Naive thymus-derived CD4-positive, alpha-beta T cell (primary cell): ENCODE measurements around the gene TRIM3. TPM values are rescaled to one million over a fixed set of nuclear protein-coding genes. Genes with fewer than 3 reads are reported as not detected.

Experiments used
- ATAC-seq: fragments of 150-1000 bp; cut with Tn5 transposase; 2 replicates; pipeline ENCODE4 v1.10.0; 2021; ENCODE audit warnings: mild to moderate bottlenecking, moderate library complexity
- CTCF ChIA-PET: fragments of 350-600 bp; sonication (Branson Sonifier 250); formaldehyde crosslinking; loops from one replicate; lab custom pipeline; 2021; ENCODE audit warnings: antibody characterized with exemption; lab: Charles Lee
- POLR2A ChIA-PET: fragments of 350-600 bp; sonication (Branson Sonifier 250); formaldehyde crosslinking; loops from one replicate; lab custom pipeline; 2021; ENCODE audit warnings: antibody characterized with exemption, inconsistent platforms; lab: Charles Lee
- DNase-seq, 9 donors: peaks; one replicate each; pipeline versions ENCODE4 v3.0.0 to v3.0.0-alpha.2; 2020 to 2022; ENCODE audit warnings: mixed read lengths in 1 of 9
- H3K27ac ChIP-seq: one replicate; pipeline ENCODE4 v1.7.0; 2013; ENCODE audit warnings: mild to moderate bottlenecking, low read depth, low read length, moderate library complexity
- H3K27me3 ChIP-seq, 2 donors: one replicate each; pipeline ENCODE4 v1.7.0; 2013; ENCODE audit warnings: low read length in 2 of 2, mild to moderate bottlenecking in 2 of 2, moderate library complexity in 2 of 2; ENCODE audit not compliant: control insufficient read depth in 2 of 2, insufficient read depth in 2 of 2
- H3K36me3 ChIP-seq, 3 experiments: 1 replicate in 2 of 3; 2 replicates in 1 of 3; pipeline ENCODE4 v1.7.0; 2013; ENCODE audit warnings: low read length in 3 of 3, mild to moderate bottlenecking in 3 of 3, moderate library complexity in 1 of 3; ENCODE audit not compliant: insufficient read depth in 3 of 3, control insufficient read depth in 2 of 3
- H3K4me1 ChIP-seq, 2 donors: one replicate each; pipeline ENCODE4 v1.7.0; 2013; ENCODE audit warnings: low read length in 2 of 2, mild to moderate bottlenecking in 2 of 2, moderate library complexity in 1 of 2; ENCODE audit not compliant: control insufficient read depth in 2 of 2, insufficient read depth in 2 of 2
- H3K4me3 ChIP-seq: 2 replicates; pipeline ENCODE4 v1.7.0; 2013; ENCODE audit warnings: mild to moderate bottlenecking, low read length
- H3K9me3 ChIP-seq, 3 experiments: 1 replicate in 2 of 3; 2 replicates in 1 of 3; pipeline ENCODE4 v1.7.0; 2013; ENCODE audit warnings: low read length in 3 of 3; ENCODE audit not compliant: control insufficient read depth in 2 of 3
- H3K27ac Mint-ChIP-seq, 9 donors: one replicate each; pipeline ENCODE4 v1.8.0; 2020 to 2022; ENCODE audit warnings: mixed read lengths in 9 of 9, mild to moderate bottlenecking in 8 of 9, moderate library complexity in 5 of 9, inconsistent platforms in 2 of 9
- H3K27me3 Mint-ChIP-seq, 5 donors: one replicate each; pipeline ENCODE4 v1.8.0; 2021 to 2022; ENCODE audit warnings: mixed read lengths in 5 of 5, mild to moderate bottlenecking in 1 of 5
- H3K36me3 Mint-ChIP-seq, 5 donors: one replicate each; pipeline ENCODE4 v1.8.0; 2020 to 2022; ENCODE audit warnings: mixed read lengths in 5 of 5, mild to moderate bottlenecking in 3 of 5, inconsistent platforms in 1 of 5
- H3K4me1 Mint-ChIP-seq, 7 donors: one replicate each; pipeline ENCODE4 v1.8.0; 2020 to 2022; ENCODE audit warnings: mixed read lengths in 7 of 7, mild to moderate bottlenecking in 3 of 7, inconsistent platforms in 1 of 7
- H3K4me3 Mint-ChIP-seq, 10 donors: one replicate each; pipeline ENCODE4 v1.8.0; 2020 to 2022; ENCODE audit warnings: mild to moderate bottlenecking in 10 of 10, mixed read lengths in 10 of 10, moderate library complexity in 6 of 10, inconsistent platforms in 2 of 10
- H3K9me3 Mint-ChIP-seq, 11 donors: one replicate each; pipeline ENCODE4 v1.8.0; 2020 to 2022; ENCODE audit warnings: mixed read lengths in 11 of 11, mild to moderate bottlenecking in 4 of 11, inconsistent platforms in 1 of 11, moderate library complexity in 1 of 11
- intact Hi-C, 2 donors: fragments of 100-400 bp; cut with micrococcal nuclease; formaldehyde crosslinking; loops; one replicate each; pipeline ENCODE4 v1.15.1; 2023
- polyA plus RNA-seq, 2 donors: library from polyadenylated mRNA; unstranded; fragments of 300-500 nt; fragmentation: Illumina TruSeq; gene quantifications; one replicate each; pipeline ENCODE4 v1.2.3, GENCODE V29; 2021
- total RNA-seq, 6 experiments: library from RNA in 5 of 6; stranded (reverse) in 5 of 6; gene quantifications; 1 replicate in 5 of 6; 2 replicates in 1 of 6; pipeline ENCODE4 v1.2.3 and lab custom pipeline; 2021 to 2026

Gene TRIM3
- total and polyA plus RNA-seq, 7 experiments from 2014 or later, result 1.6 to 20.7 (median 12.7) TPM

GRCh38 chr11:6417907-6418556 lies 55.7 kb downstream of the TRIM3 start:
- ATAC-seq (no peak), DNase-seq (peak in 1 of 9 donors; percentile 27)
- Mint-ChIP-seq H3K27me3 (peaks cover 0 to 25% (median 5%) of the 10 kb centered on the region in 5 donors), H3K4me1 (peaks cover 7 to 18% (median 14%) of the 10 kb centered on the region in 7 donors), H3K9me3 (peaks cover 0 to under 1% (median 0%) of the 10 kb centered on the region in 11 donors), H3K36me3 (peaks cover 0 to under 1% (median 0%) of the 10 kb centered on the region in 5 donors), H3K27ac (no peak overlapping the region), H3K4me3 (no peak overlapping the region)
- ChIA-PET POLR2A (interaction anchor here (0.9 to 23.8 kb wide), 13 partner anchors 9 to 327 kb away, joined by 3 to 525 read pairs (median 10); partner anchors contain the start of genes ARFIP2, SMPD1, TAF10 and TIMM10B), CTCF (interaction anchor here (0.9 to 4.9 kb wide), 10 partner anchors 12 to 117 kb away, joined by 3 to 30 read pairs (median 6); partner anchors contain the start of genes ARFIP2, HPX, SMPD1 and TIMM10B)
- no peaks in the 10 kb centered on the region for H3K9me3 ChIP-seq
- peak overlapping the region; percentile 92 for H3K27ac ChIP-seq
- H3K27me3 ChIP-seq, result no peaks in the 10 kb centered on the region
- H3K4me1 ChIP-seq, result peaks cover 29 to 52% of the 10 kb centered on the region in 2 donors
- H3K36me3 ChIP-seq, result peaks cover 0 to 5% (median 0%) of the 10 kb centered on the region in 3 experiments
- intact Hi-C loops, result loop anchor here (1.0 to 10.0 kb wide), 4 partner anchors 16 to 327 kb away; no protein-coding TSS in a partner anchor
- H3K4me3 ChIP-seq, result peak overlapping the region; percentile 79

GRCh38 chr11:6415797-6416196 lies 57.9 kb downstream of the TRIM3 start:
- DNase-seq, result no peak
- Mint-ChIP-seq H3K4me3 (no peak overlapping the region), H3K9me3 (peaks cover 0 to 2% (median 0%) of the 10 kb centered on the region in 11 donors), H3K27ac (no peak overlapping the region), H3K4me1 (peaks cover 9 to 25% (median 14%) of the 10 kb centered on the region in 7 donors), H3K36me3 (peaks cover 0 to 6% (median 1%) of the 10 kb centered on the region in 5 donors), H3K27me3 (peaks cover 0 to 8% (median 0%) of the 10 kb centered on the region in 5 donors)
- Histone ChIP-seq H3K9me3 (no peaks in the 10 kb centered on the region), H3K4me3 (peak overlapping the region; percentile 43), H3K36me3 (peaks cover 0 to 11% (median 0%) of the 10 kb centered on the region in 3 experiments), H3K4me1 (peaks cover 31 to 71% of the 10 kb centered on the region in 2 donors), H3K27ac (peak overlapping the region; percentile 74), H3K27me3 (no peaks in the 10 kb centered on the region)
- POLR2A ChIA-PET, result interaction anchor here (6.4 to 23.8 kb wide), 2 partner anchors 13 to 24 kb away, joined by 249 to 525 read pairs; partner anchors contain the start of gene SMPD1
- CTCF ChIA-PET, result interaction anchor here (4.9 kb wide), 1 partner anchor 14 kb away, joined by 30 read pairs; no protein-coding TSS in a partner anchor
- intact Hi-C loops, result loop anchor here in 1 of 2 donors (10.0 kb wide), 1 partner anchor 329 kb away; no protein-coding TSS in a partner anchor
- no peak for ATAC-seq

DNA sequence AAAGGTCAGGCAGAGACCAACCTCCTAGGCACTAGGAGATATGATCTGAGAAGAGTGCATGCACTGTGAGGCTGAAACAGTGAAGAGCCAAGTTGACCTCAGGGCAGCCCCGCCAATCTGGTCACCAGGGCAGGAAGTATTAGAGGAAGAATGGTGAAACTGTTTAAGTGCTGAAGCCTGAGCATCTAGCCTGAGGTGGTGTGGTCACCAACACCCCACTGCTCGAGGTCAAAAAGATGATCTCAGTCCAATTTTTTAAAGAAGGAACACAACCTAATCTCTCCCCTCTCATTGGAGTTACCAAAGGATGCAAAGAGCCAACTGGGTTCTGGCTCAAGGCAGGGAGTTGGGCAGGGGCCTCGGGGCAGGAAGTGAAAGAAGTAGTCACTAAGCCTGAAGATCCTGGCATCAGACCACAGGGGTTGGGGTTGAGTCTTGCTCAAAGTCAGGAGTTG lies 58.8 kb downstream of the TRIM3 start:
- peak overlapping the region; percentile 43 for H3K4me3 ChIP-seq

GRCh38 chr11:6413791-6414201 lies 59.9 kb downstream of the TRIM3 start:
- ChIA-PET POLR2A (interaction anchor here (0.6 to 23.8 kb wide), 14 partner anchors 9 to 233 kb away, joined by 3 to 525 read pairs (median 4); partner anchors contain the start of genes ARFIP2, SMPD1, TAF10 and TIMM10B), CTCF (interaction anchor here (0.7 to 3.4 kb wide), 7 partner anchors 12 to 270 kb away, joined by 3 to 27 read pairs (median 6); partner anchors contain the start of genes MRPL17 and SMPD1)
- H3K4me3 ChIP-seq, result peak overlapping the region; percentile 28
- DNase-seq (peak in 7 of 9 donors; percentile 78 to 91 (median 88)), ATAC-seq (peak; percentile 90)
- H3K4me3 Mint-ChIP-seq, result no peak overlapping the region
- H3K4me1 Mint-ChIP-seq, result peaks cover 0 to 36% (median 17%) of the 10 kb centered on the region in 7 donors
- H3K4me1 ChIP-seq, result peaks cover 31 to 81% of the 10 kb centered on the region in 2 donors
- no peaks in the 10 kb centered on the region for H3K9me3 ChIP-seq
- no peak overlapping the region for H3K27ac Mint-ChIP-seq
- intact Hi-C loops, result loop anchor here in 1 of 2 donors (1.0 to 10.0 kb wide), 5 partner anchors 11 to 331 kb away; partner anchors contain the start of gene SMPD1
- H3K27me3 ChIP-seq, result no peaks in the 10 kb centered on the region
- peaks cover 0 to 2% (median 0%) of the 10 kb centered on the region in 11 donors for H3K9me3 Mint-ChIP-seq
- H3K27me3 Mint-ChIP-seq, result no peaks in the 10 kb centered on the region
- peaks cover 0 to 17% (median 13%) of the 10 kb centered on the region in 5 donors for H3K36me3 Mint-ChIP-seq
- peak overlapping the region; percentile 74 for H3K27ac ChIP-seq
- peaks cover 4 to 29% (median 10%) of the 10 kb centered on the region in 3 experiments for H3K36me3 ChIP-seq

More for the DNA sequence above, 58.8 kb downstream of the TRIM3 start:
- no peak overlapping the region for H3K4me3 Mint-ChIP-seq
- H3K9me3 Mint-ChIP-seq, result peaks cover 0 to 2% (median 0%) of the 10 kb centered on the region in 11 donors
- intact Hi-C loops, result loop anchor here in 1 of 2 donors (10.0 kb wide), 1 partner anchor 330 kb away; no protein-coding TSS in a partner anchor
- Histone ChIP-seq H3K36me3 (peaks cover 0 to 20% (median 5%) of the 10 kb centered on the region in 3 experiments), H3K27ac (peak overlapping the region; percentile 74), H3K27me3 (no peaks in the 10 kb centered on the region), H3K4me1 (peaks cover 31 to 78% of the 10 kb centered on the region in 2 donors), H3K9me3 (no peaks in the 10 kb centered on the region)
- DNase-seq, result peak in 1 of 9 donors; percentile 16
- no peak overlapping the region for H3K27ac Mint-ChIP-seq
- H3K4me1 Mint-ChIP-seq, result peaks cover 5 to 30% (median 12%) of the 10 kb centered on the region in 7 donors
- H3K27me3 Mint-ChIP-seq, result peaks cover 0 to 2% (median 0%) of the 10 kb centered on the region in 5 donors
- POLR2A ChIA-PET, result interaction anchor here (1.0 to 23.8 kb wide), 8 partner anchors 12 to 205 kb away, joined by 3 to 525 read pairs (median 14); partner anchors contain the start of genes ARFIP2, SMPD1 and TIMM10B
- ATAC-seq, result peak; percentile 7
- CTCF ChIA-PET, result interaction anchor here (3.4 kb wide), 1 partner anchor 13 kb away, joined by 27 read pairs; no protein-coding TSS in a partner anchor
- H3K36me3 Mint-ChIP-seq, result peaks cover 0 to 9% (median 4%) of the 10 kb centered on the region in 5 donors

GRCh38 chr11:6411594-6412031 lies 62.1 kb downstream of the TRIM3 start:
- Mint-ChIP-seq H3K4me1 (peaks cover 20 to 49% (median 35%) of the 10 kb centered on the region in 7 donors), H3K36me3 (peaks cover 4 to 32% (median 17%) of the 10 kb centered on the region in 5 donors), H3K9me3 (peaks cover 0 to 2% (median 0%) of the 10 kb centered on the region in 11 donors), H3K4me3 (peak overlapping the region in 4 of 10 donors; percentile 1 to 63 (median 21)), H3K27ac (peak overlapping the region in 1 of 9 donors; percentile 89), H3K27me3 (no peaks in the 10 kb centered on the region)
- intact Hi-C loops, result loop anchor here in 1 of 2 donors (10.0 kb wide), 1 partner anchor 333 kb away; no protein-coding TSS in a partner anchor
- DNase-seq (no peak), ATAC-seq (no peak)
- CTCF ChIA-PET, result interaction anchor here (1.2 to 3.4 kb wide), 3 partner anchors 9 to 32 kb away, joined by 4 to 27 read pairs (median 5); no protein-coding TSS in a partner anchor
- POLR2A ChIA-PET, result interaction anchor here (0.7 to 23.8 kb wide), 4 partner anchors 10 to 28 kb away, joined by 3 to 525 read pairs (median 20); partner anchors contain the start of gene SMPD1
- H3K9me3 ChIP-seq, result no peaks in the 10 kb centered on the region
- peaks cover 18 to 82% of the 10 kb centered on the region in 2 donors for H3K4me1 ChIP-seq
- H3K27ac ChIP-seq, result peak overlapping the region; percentile 74
- no peak overlapping the region for H3K4me3 ChIP-seq
- H3K36me3 ChIP-seq, result peaks cover 4 to 24% (median 10%) of the 10 kb centered on the region in 3 experiments
- H3K27me3 ChIP-seq, result no peaks in the 10 kb centered on the region
